SK-N-DZ (cell line): ENCODE data around the gene PDCD1. TPM values are rescaled to one million over a fixed set of nuclear protein-coding genes. Genes with fewer than 3 reads are reported as not detected.
A peak's percentile ranks its signal among the peaks of the same experiment; 100 is the strongest.
"Not testable (repeated sequence)": the region's sequence is repeated elsewhere in the genome, so short reads cannot be mapped to it uniquely, and the experiment has no call there.

Source experiments
- DNase-seq: peaks from one replicate; pipeline ENCODE4 v3.0.0-alpha.2; 2015; ENCODE audit warnings: low spot score
- polyA plus RNA-seq, 2 experiments: library from polyadenylated mRNA; depleted of rRNA; stranded (reverse); fragments of >200 nt; gene quantifications; 2 replicates each; pipeline ENCODE4 v1.2.3, GENCODE V29; 2014

PDCD1 gene
- 1.4 and 1.5 TPM in 2 replicates for polyA plus RNA-seq (2014; cell fraction: cytosol; rRNA removed)
- 0.53 and 2.6 TPM in 2 replicates for polyA plus RNA-seq (2014; cell fraction: nucleus; rRNA removed)

- DNase-seq: no peak
These were observed at the start of gene PDCD1 for GRCh38 chr2:241858206-241859016. Gene PDCD1, minus strand, starts transcription at chr2:241858894. Its CDS starts 56 bp downstream, at chr2:241858838.

- DNase-seq: not testable (repeated sequence)
These were observed 49.1 kb upstream of the PDCD1 start for GRCh38 chr2:241907831-241908230.

- DNase-seq: no peak
These were observed 48.3 kb upstream of the PDCD1 start for GRCh38 chr2:241906826-241907570.

GRCh38 chr2:241906378-241906770, 47.7 kb upstream of the PDCD1 start:
- not testable (repeated sequence) for DNase-seq

GRCh38 chr2:241905716-241906377, 47.2 kb upstream of the PDCD1 start:
- DNase-seq: no peak

- DNase-seq: no peak
These were observed 46.4 kb upstream of the PDCD1 start for GRCh38 chr2:241904791-241905710.

- no peak for DNase-seq
These were observed 45.5 kb upstream of the PDCD1 start for GRCh38 chr2:241904011-241904718.

- DNase-seq: peak; percentile 67
These were observed 44.7 kb upstream of the PDCD1 start for GRCh38 chr2:241903121-241904010.

GRCh38 chr2:241902357-241902991, 43.8 kb upstream of the PDCD1 start:
- no peak for DNase-seq

GRCh38 chr2:241901500-241902351, 43.0 kb upstream of the PDCD1 start:
- no peak for DNase-seq

GRCh38 chr2:241901018-241901380, 42.3 kb upstream of the PDCD1 start:
- no peak for DNase-seq

- no peak for DNase-seq
These were observed 41.7 kb upstream of the PDCD1 start for GRCh38 chr2:241900251-241901017.

- no peak for DNase-seq
These were observed 40.0 kb upstream of the PDCD1 start for GRCh38 chr2:241898463-241899270.

GRCh38 chr2:241897231-241897916, 38.7 kb upstream of the PDCD1 start:
- no peak for DNase-seq

- DNase-seq: no peak
These were observed 38.1 kb upstream of the PDCD1 start for GRCh38 chr2:241896746-241897201.
